Stimulated activated CD8-positive, alpha-beta memory T cell treated with anti-CD3 and anti-CD28 coated beads, Interleukin-2, amount 100 ng/mL, for 1 hour (primary cell): ENCODE measurements around the gene RTEL1.
"Not testable (repeated sequence)": the region's sequence is repeated elsewhere in the genome, so short reads cannot be mapped to it uniquely, and the experiment has no call there.

Source experiments
- DNase-seq, 2 donors: peaks; one replicate each; pipeline ENCODE4 v3.0.0-alpha.2; 2020; ENCODE audit warnings: low read depth in 2 of 2

Gene RTEL1

GRCh38 chr20:63657937-63658748 lies at the start of gene RTEL1:
TSS of gene RTEL1 (plus strand) at chr20:63658312. CDS start at chr20:63659403, 1,091 bp downstream.
- DNase-seq = peak; percentile 79 to 84

GRCh38 chr20:63610581-63611435 lies 47.3 kb upstream of the RTEL1 start:
- no peak for DNase-seq

GRCh38 chr20:63611646-63612045 lies 46.5 kb upstream of the RTEL1 start:
- DNase-seq = no peak

- DNase-seq = no peak
These were observed 45.7 kb upstream of the RTEL1 start for GRCh38 chr20:63612276-63612931.

- not testable (repeated sequence) for DNase-seq
These were observed 44.1 kb upstream of the RTEL1 start for GRCh38 chr20:63613863-63614594.

- no peak for DNase-seq
These were observed 40.8 kb upstream of the RTEL1 start for GRCh38 chr20:63617092-63617875.

GRCh38 chr20:63617876-63618265 lies 40.2 kb upstream of the RTEL1 start:
- DNase-seq = no peak

- DNase-seq = no peak
These were observed 39.7 kb upstream of the RTEL1 start for GRCh38 chr20:63618291-63618980.

- no peak for DNase-seq
These were observed 39.0 kb upstream of the RTEL1 start for GRCh38 chr20:63619086-63619485.

- no peak for DNase-seq
These were observed 38.6 kb upstream of the RTEL1 start for GRCh38 chr20:63619505-63619904.

- no peak for DNase-seq
These were observed 37.1 kb upstream of the RTEL1 start for GRCh38 chr20:63620991-63621390.

GRCh38 chr20:63622096-63622495 lies 36.0 kb upstream of the RTEL1 start:
- DNase-seq = no peak

- DNase-seq = no peak
These were observed 35.4 kb upstream of the RTEL1 start for GRCh38 chr20:63622732-63623131.

- DNase-seq = no peak
These were observed 33.6 kb upstream of the RTEL1 start for GRCh38 chr20:63624486-63624885.

GRCh38 chr20:63625771-63626423 lies 32.2 kb upstream of the RTEL1 start:
- no peak for DNase-seq

- peak in 1 of 2 donors; percentile 44 for DNase-seq
These were observed 31.5 kb upstream of the RTEL1 start, which contains the start of gene GMEB2 for GRCh38 chr20:63626424-63627128. TSS of gene GMEB2 (minus strand) at chr20:63627101. CDS start at chr20:63619397, 7,704 bp downstream.

- peak; percentile 88 to 92 for DNase-seq
These were observed 30.9 kb upstream of the RTEL1 start for GRCh38 chr20:63627129-63627750.

GRCh38 chr20:63627751-63628245 lies 30.3 kb upstream of the RTEL1 start:
- DNase-seq = no peak
